ENCODE data around the gene TRIM50. TPM values are rescaled to one million over a fixed set of nuclear protein-coding genes. Genes with fewer than 3 reads are reported as not detected.
"Not testable (repeated sequence)": the region's sequence is repeated elsewhere in the genome, so short reads cannot be mapped to it uniquely, and the experiment has no call there.

The TRIM50 gene
- total RNA-seq, 1 donor from 2014 or later = not detected

DNA sequence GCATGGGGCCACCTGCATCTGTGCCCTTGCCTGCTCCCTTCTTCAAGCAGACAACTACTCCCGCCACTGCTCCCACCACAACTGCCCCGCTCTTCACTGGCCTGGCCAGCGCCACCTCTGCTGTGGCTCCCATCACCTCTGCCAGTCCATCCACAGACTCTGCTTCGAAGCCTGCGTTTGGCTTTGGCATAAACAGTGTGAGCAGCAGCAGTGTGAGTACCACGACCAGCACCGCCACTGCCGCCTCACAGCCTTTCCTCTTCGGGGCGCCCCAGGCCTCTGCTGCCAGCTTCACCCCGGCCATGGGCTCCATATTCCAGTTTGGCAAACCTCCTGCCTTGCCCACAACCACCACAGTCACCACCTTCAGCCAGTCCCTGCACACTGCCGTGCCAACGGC lies 30.6 kb downstream of the TRIM50 start:
- H3K4me3 Mint-ChIP-seq; DNase-seq; H3K36me3 Mint-ChIP-seq (ENCODE audit: low read depth); H3K9me3 Mint-ChIP-seq; H3K27me3 Mint-ChIP-seq; H3K4me1 Mint-ChIP-seq; intact Hi-C loops (cut with micrococcal nuclease); H3K27ac Mint-ChIP-seq: not testable (repeated sequence)

DNA sequence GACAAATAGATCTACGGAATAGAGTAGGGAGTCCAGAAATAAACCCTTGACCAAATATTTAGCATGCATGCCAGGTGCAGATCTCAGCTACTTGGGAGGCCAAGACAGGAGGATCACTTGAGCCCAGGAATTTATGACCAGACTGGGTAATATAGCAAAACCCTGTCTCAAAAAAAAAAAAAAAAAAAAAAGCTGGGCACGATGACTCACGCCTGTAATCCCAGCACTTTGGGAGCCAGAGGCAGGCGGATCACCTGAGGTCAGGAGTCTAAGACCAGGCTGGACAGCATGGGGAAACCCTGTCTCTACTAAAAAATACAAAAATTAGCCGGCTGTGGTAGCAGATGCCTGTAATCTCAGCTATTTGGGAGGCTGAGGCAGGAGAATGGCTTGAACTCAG lies 50.7 kb downstream of the TRIM50 start:
- H3K9me3 Mint-ChIP-seq; H3K36me3 Mint-ChIP-seq (ENCODE audit: low read depth); intact Hi-C loops (cut with micrococcal nuclease); DNase-seq; H3K27me3 Mint-ChIP-seq; H3K4me3 Mint-ChIP-seq; H3K27ac Mint-ChIP-seq; H3K4me1 Mint-ChIP-seq: not testable (repeated sequence)

DNA sequence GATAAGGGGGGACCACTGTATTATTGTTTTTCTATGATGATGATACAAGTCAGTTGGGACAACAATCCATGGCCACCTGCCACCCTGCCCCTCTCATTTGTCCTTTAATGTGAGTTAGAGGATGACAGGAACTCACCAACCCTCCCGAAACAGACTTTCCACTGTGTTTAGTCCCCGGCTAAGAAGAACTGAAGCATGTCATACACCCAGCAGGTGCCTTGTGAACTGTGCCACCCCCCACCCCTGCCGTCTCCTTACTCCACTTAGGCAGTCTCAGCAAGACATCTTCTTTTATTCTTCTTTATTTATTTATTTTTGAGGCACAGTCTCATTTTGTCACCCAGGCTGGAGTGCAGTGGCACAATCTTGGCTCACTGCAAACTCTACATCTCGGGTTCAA lies 60.1 kb downstream of the TRIM50 start:
- H3K27ac Mint-ChIP-seq; H3K36me3 Mint-ChIP-seq (ENCODE audit: low read depth); H3K9me3 Mint-ChIP-seq; intact Hi-C loops (cut with micrococcal nuclease); H3K4me3 Mint-ChIP-seq; H3K4me1 Mint-ChIP-seq; DNase-seq; H3K27me3 Mint-ChIP-seq: not testable (repeated sequence)

DNA sequence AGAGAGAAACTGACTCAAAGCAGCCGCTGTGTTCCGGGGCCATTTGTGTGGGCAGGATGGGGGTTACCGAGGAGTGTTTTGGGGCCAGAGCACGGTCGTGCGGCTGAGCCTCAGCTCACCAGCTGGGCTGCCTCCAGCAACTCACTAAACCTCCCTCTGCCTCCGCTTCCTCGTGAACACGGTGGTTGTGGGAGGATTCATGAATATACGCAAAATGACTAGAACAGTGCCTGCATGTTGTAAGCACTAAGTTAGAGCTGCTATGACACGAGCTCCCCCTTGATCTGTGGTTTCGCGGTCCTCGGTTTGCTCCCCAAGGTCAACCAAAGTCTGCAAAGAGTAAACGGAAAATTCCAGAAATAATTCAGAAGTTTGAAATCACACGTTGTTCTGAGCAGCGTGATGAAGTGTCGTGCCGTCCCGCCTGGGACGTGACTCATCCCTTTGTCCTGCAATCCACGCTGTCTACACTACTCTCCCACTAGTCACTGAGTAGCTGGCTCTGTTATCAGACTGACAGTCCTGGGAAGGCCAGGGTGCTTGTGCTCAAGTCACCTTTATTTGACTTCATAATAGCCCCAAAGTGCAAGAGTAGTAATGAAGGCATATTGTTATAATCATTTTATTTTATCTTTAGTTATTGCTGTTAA lies 61.0 kb downstream of the TRIM50 start:
- H3K4me3 Mint-ChIP-seq; DNase-seq; H3K27me3 Mint-ChIP-seq; H3K4me1 Mint-ChIP-seq; H3K27ac Mint-ChIP-seq; H3K9me3 Mint-ChIP-seq; intact Hi-C loops (cut with micrococcal nuclease); H3K36me3 Mint-ChIP-seq (ENCODE audit: low read depth): not testable (repeated sequence)

Other genes with a start within 250 kb of the TRIM50 start
- not detected in 2 replicates for gene SPDYE9, start 242.0 kb downstream of the TRIM50 start, total RNA-seq
- gene NSUN5, start 19.3 kb downstream of the TRIM50 start, total RNA-seq = 72.5 and 76.1 TPM in 2 replicates
- not detected in 2 replicates for gene FKBP6, start 79 bp upstream of the TRIM50 start, total RNA-seq
- 0.50 and 0.75 TPM in 2 replicates for gene FZD9, start 105.7 kb upstream of the TRIM50 start, total RNA-seq
- 110 and 112 TPM in 2 replicates for gene BAZ1B, start 194.2 kb upstream of the TRIM50 start, total RNA-seq
- gene BCL7B, start 229.6 kb upstream of the TRIM50 start, total RNA-seq = 73.8 and 75.9 TPM in 2 replicates

Data from activated CD4-positive, alpha-beta T cell treated with anti-CD3 and anti-CD28 coated beads, Interleukin-2, amount 10 ng/mL, durations not matched to agents 24 days and 14 days (primary cell).